Omental fat pad (tissue), 4 donors: ENCODE measurements around the gene DACH1. TPM values are rescaled to one million over a fixed set of nuclear protein-coding genes. Genes with fewer than 3 reads are reported as not detected.

ENCODE experiments used
- ATAC-seq: fragments of 150-250 bp; one replicate; pipeline ENCODE4 v1.9.1; 2016; ENCODE audit warnings: mild to moderate bottlenecking, moderate library complexity; ENCODE audit not compliant: low FRiP score
- DNase-seq: peaks from one replicate; pipeline ENCODE4 v3.0.0-alpha.2; 2019; ENCODE audit warnings: low spot score
- total RNA-seq, 4 donors: library from RNA; depleted of rRNA; stranded (reverse); fragments of >200 nt; gene quantifications; one replicate each; pipeline ENCODE4 v1.1.0, GENCODE V29; 2016
- TF ChIP-seq, protein P1 (sequence below), 3 donors: fragments of 450-650 bp; IDR thresholded peaks; one replicate each; pipeline ENCODE4 v1.5.1; 2016 to 2017; ENCODE audit warnings: antibody characterized with exemption in 3 of 3, mild to moderate bottlenecking in 3 of 3, moderate library complexity in 2 of 3

DACH1 gene
- total RNA-seq, 4 donors from 2014 or later: 1.1 to 10.4 (median 2.8) TPM

DNA sequence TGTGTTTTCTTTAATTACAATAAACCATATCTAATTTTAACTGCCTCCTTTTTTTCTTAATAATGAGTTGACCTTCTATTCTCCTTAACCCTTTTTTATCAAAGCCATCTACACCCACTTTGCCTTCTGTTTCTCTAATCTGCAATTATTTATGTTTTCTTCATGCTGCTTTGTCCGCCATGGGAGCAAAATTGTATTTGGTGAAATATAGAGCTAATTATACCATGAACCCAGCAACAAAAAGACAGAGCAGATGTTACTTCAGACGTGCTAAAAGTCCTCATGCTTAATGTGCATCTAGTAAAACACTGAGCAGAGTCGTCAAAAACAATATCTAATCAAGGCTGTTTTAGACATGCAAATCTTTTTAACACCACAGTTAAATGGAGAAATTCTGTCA lies 264.7 kb downstream of the DACH1 start:
- ATAC-seq (no peak), DNase-seq (no peak)
- TF ChIP-seq, protein P1, sequence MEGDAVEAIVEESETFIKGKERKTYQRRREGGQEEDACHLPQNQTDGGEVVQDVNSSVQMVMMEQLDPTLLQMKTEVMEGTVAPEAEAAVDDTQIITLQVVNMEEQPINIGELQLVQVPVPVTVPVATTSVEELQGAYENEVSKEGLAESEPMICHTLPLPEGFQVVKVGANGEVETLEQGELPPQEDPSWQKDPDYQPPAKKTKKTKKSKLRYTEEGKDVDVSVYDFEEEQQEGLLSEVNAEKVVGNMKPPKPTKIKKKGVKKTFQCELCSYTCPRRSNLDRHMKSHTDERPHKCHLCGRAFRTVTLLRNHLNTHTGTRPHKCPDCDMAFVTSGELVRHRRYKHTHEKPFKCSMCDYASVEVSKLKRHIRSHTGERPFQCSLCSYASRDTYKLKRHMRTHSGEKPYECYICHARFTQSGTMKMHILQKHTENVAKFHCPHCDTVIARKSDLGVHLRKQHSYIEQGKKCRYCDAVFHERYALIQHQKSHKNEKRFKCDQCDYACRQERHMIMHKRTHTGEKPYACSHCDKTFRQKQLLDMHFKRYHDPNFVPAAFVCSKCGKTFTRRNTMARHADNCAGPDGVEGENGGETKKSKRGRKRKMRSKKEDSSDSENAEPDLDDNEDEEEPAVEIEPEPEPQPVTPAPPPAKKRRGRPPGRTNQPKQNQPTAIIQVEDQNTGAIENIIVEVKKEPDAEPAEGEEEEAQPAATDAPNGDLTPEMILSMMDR (IDR thresholded peaks at IDR 0.05): no peak

DNA sequence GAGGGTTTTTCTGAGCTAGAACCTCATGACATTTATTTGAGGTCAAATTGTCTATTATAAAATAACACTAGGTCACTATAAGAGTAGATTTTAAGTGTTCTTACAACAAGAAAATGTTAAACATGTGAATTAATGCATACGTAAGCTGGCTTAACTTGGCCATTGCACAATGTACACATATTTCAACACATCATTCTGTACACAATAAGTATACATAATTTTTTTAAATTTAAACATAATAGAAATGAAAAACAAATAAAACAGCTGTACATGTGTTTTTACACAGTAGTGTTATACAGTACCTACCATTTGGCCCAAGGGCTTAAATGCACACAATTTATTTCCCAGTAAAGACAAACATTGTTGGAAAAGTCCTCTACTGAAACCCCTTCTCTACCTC lies 269.9 kb downstream of the DACH1 start:
- TF ChIP-seq, protein P1 (IDR thresholded peaks at IDR 0.05): no peak
- DNase-seq: no peak

DNA sequence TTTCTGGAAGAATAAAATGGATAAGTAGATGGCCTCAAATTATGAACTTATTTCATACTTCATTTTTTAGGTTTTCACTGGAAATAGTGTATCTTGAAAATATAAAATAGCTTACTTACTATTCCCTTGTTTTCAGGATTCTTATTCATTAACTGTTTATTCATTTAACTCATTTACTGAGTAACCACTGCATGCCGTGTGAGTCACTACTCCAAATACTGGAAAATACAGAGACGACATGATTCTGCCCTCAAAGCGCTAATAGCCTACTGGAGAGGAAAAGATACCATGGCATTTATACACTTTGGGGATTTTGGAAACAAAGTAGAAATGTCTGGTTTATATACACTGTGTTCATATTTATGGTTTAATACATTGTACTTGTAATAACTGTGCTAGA lies 270.9 kb downstream of the DACH1 start:
- ATAC-seq: no peak
- TF ChIP-seq, protein P1 (IDR thresholded peaks at IDR 0.05): no peak
- no peak for DNase-seq

More for the DNA sequence above, 269.9 kb downstream of the DACH1 start:
- ATAC-seq: no peak

DNA sequence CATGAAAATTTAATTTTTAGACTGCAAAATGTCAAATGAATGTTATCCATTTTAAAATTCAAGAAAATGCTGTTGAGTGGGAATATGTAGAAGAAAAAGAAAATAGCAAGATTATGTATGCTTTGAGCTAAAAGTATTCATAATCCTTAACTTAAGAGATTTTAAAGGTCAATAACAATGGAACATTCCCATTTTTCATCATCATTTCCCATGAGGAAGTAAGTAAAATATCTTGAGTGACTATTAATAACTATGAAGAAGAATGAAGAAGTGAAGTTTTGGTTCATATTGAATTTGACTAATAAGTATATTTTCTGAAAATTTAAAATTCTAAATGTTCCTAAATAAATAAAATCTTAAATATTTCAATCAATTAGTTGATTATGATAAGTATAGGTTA lies 273.4 kb downstream of the DACH1 start:
- TF ChIP-seq, protein P1 (IDR thresholded peaks at IDR 0.05): no peak
- DNase-seq (no peak), ATAC-seq (no peak)

DNA sequence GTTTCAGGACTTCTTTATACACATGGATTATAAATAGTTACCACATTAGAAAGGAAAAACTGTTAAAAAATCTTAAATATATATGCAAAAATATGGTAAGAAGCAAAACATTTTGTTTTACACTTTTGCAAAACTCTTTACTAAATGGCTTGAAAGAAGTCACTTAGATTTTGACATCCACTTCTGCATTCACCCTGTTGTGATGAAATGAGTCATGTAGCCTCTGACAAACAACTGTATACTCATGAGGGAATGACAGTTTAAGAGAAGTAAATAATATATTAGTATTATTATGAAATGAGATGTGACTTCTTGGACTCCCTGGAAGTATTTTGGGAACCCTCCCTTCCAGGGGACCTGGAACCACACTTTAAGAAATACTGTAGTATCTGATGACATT lies 275.6 kb downstream of the DACH1 start:
- TF ChIP-seq, protein P1 (IDR thresholded peaks at IDR 0.05): no peak
- DNase-seq: no peak
- no peak for ATAC-seq

DNA sequence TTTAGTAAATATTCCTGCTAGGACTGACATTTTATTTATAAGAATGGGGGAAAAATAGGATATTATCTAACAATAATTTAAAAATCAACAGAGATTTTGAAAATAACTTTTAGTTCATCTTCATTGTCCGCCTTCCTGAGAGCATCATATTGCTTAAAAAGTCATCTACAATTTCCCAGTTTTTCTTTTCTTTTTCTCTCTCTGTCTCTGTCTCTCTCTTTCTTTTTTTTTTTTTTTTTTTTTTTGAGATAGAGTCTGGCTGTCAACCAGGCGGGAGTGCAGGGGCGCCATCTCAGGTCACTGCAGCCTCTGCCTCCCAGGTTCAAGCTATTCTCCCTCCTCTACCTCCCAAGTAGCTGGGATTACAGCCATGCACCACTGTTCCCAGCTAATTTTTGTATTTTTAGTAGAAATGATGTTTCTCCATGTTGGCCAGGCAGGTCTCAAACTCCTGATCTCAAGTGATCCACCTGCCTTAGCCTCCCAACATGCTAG lies 276.3 kb downstream of the DACH1 start:
- ATAC-seq (no peak), DNase-seq (no peak)
- TF ChIP-seq, protein P1 (IDR thresholded peaks at IDR 0.05): no peak

DNA sequence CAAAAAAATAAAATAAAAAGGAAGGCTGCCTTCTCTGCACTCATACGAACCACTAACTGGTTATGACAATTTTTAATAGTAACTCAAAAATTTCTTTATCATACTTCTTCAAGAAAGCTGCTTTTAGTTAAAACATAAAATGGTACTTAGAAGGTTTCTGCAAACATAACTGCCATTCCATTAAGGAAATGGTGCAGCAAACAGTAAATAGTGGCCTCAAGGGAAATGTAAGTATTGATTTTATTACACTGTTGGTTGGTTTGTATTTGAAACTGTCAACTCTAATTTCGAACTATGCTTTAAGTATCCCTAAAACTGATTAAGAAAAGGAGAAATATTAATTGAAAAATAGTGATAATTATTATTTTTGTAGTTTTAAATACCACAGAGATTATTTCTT lies 278.0 kb downstream of the DACH1 start:
- TF ChIP-seq, protein P1 (IDR thresholded peaks at IDR 0.05): no peak
- ATAC-seq: no peak
- DNase-seq: no peak
